HL-60 (cell line): ENCODE results near the gene RPL10.

Experiments used
- DNase-seq, 2 experiments: peaks; one replicate each; pipeline ENCODE4 v3.0.0-alpha.2; 2010 to 2020; ENCODE audit warnings: low read depth in 1 of 2, low spot score in 1 of 2
- H3K27ac ChIP-seq: fragments of 250-450 bp; sonication (Bioruptor Pico); replicated peaks from 2 replicates; pipeline ENCODE4 v1.5.1; 2020; ENCODE audit warnings: mild to moderate bottlenecking, moderate library complexity
- H3K27me3 ChIP-seq: fragments of 250-450 bp; sonication (Bioruptor Pico); 2 replicates; pipeline ENCODE4 v1.5.1; 2021; ENCODE audit warnings: mild to moderate bottlenecking, moderate library complexity; ENCODE audit not compliant: insufficient read depth, poor library complexity, severe bottlenecking
- H3K4me3 ChIP-seq: replicated peaks from 2 replicates; pipeline ENCODE4 v1.5.1; 2011; ENCODE audit warnings: mild to moderate bottlenecking, control low read depth, low read length; ENCODE audit not compliant: insufficient read depth
- GABPA ChIP-seq: IDR thresholded peaks from 2 replicates; pipeline ENCODE4 v1.6.1; 2012; ENCODE audit warnings: low read depth
- POLR2AphosphoS5 ChIP-seq: IDR thresholded peaks from 2 replicates; pipeline ENCODE4 v1.6.1; 2012; ENCODE audit warnings: low read depth
- SPI1 ChIP-seq: IDR thresholded peaks from 2 replicates; pipeline ENCODE4 v1.6.1; 2012; ENCODE audit warnings: low read depth, mild to moderate bottlenecking, borderline replicate concordance
- TF ChIP-seq, protein P1 (sequence below): IDR thresholded peaks from 2 replicates; pipeline ENCODE4 v1.6.1; 2012; ENCODE audit warnings: low read depth; ENCODE audit not compliant: insufficient replicate concordance
- TF ChIP-seq, protein P2 (sequence below): IDR thresholded peaks from one replicate; pipeline ENCODE4 v1.5.1; 2011; ENCODE audit warnings: low read length, control low read depth, inconsistent platforms; ENCODE audit not compliant: insufficient read depth

Gene RPL10

DNA sequence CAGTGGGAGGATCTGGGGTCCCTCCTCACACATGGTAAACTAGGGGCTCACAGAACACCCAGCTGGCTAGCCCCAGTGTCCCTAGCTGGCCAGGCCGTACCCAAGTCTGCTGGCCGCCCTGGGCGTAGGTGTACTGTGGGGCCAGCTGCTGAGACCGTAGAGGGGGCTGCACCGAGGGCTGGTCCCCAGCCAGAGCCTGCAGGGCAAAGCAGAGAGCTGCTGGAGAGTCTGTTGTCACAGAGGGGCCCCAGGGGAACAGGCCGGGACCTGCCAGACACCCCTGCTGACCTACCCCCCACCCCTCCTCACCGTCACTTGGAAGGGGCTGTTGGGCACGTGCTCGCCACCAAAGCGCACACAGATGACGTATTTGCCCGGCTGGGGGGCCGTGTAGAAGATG, 43.7 kb upstream of the RPL10 start:
- no peaks in the 10 kb centered on the region for H3K27me3 ChIP-seq
- TF ChIP-seq, protein P1, sequence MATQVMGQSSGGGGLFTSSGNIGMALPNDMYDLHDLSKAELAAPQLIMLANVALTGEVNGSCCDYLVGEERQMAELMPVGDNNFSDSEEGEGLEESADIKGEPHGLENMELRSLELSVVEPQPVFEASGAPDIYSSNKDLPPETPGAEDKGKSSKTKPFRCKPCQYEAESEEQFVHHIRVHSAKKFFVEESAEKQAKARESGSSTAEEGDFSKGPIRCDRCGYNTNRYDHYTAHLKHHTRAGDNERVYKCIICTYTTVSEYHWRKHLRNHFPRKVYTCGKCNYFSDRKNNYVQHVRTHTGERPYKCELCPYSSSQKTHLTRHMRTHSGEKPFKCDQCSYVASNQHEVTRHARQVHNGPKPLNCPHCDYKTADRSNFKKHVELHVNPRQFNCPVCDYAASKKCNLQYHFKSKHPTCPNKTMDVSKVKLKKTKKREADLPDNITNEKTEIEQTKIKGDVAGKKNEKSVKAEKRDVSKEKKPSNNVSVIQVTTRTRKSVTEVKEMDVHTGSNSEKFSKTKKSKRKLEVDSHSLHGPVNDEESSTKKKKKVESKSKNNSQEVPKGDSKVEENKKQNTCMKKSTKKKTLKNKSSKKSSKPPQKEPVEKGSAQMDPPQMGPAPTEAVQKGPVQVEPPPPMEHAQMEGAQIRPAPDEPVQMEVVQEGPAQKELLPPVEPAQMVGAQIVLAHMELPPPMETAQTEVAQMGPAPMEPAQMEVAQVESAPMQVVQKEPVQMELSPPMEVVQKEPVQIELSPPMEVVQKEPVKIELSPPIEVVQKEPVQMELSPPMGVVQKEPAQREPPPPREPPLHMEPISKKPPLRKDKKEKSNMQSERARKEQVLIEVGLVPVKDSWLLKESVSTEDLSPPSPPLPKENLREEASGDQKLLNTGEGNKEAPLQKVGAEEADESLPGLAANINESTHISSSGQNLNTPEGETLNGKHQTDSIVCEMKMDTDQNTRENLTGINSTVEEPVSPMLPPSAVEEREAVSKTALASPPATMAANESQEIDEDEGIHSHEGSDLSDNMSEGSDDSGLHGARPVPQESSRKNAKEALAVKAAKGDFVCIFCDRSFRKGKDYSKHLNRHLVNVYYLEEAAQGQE: no peak
- no peak for TF ChIP-seq POLR2AphosphoS5

DNA sequence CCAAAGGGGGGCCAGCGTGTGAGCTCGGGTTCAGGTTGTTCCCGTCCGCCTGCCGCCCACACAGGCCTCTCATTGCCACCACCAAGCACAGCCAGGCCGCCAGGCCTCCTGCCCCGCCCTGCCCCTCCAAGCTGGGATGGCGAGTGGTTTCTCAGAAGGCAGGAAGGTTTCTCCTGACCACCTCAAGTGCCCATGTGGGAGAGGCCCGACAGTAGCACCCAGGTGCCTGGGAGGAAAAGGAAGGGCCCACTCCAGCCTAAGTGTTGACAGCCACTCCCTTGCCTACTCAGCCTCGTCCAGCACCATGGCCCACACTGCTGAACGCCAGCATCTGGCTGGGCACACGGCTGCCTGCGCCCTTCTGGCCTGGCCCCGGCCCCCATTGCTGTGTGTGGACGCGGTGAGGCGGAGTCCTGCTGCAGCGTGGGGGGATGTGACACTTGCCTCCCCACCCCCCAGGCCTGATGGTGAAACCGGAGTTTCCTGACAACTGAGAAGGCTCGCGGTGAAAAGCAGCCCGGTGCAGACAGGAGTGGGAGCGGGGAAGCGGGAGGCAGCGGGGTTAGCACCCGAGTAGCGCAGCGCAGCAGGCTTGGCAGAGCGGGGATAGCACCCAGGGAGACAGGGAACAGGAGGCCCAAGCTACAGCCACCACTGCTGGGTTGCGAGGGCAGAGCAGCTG, 42.9 kb upstream of the RPL10 start:
- Histone ChIP-seq H3K27ac (no peak overlapping the region), H3K27me3 (no peaks in the 10 kb centered on the region)
- peak in 1 of 2 experiments; percentile 28 for DNase-seq

More for the DNA sequence above, 43.7 kb upstream of the RPL10 start:
- DNase-seq: no peak
- H3K4me3 ChIP-seq: no peak overlapping the region
- no peak overlapping the region for H3K27ac ChIP-seq

DNA sequence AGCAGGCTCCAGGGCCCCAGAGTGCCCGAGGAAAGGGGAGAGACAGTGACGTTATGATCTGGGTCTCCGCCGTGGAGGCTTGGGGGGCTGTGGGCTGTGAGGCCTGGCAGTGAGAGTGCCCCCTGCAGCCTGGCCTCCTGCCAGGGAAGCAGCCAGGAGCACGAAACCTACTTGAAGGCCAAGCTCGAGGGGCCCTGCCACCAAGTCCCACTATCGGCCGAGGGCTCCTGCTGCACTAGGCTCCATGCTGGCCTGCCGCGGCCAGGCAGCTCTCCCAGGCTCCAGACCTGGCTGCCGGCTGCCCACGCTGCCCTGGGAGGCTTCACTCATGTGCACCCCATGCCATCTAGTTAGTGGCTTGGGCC, 42.4 kb upstream of the RPL10 start:
- TF ChIP-seq, protein P1: no peak
- no peak for TF ChIP-seq SPI1
- TF ChIP-seq, protein P2, sequence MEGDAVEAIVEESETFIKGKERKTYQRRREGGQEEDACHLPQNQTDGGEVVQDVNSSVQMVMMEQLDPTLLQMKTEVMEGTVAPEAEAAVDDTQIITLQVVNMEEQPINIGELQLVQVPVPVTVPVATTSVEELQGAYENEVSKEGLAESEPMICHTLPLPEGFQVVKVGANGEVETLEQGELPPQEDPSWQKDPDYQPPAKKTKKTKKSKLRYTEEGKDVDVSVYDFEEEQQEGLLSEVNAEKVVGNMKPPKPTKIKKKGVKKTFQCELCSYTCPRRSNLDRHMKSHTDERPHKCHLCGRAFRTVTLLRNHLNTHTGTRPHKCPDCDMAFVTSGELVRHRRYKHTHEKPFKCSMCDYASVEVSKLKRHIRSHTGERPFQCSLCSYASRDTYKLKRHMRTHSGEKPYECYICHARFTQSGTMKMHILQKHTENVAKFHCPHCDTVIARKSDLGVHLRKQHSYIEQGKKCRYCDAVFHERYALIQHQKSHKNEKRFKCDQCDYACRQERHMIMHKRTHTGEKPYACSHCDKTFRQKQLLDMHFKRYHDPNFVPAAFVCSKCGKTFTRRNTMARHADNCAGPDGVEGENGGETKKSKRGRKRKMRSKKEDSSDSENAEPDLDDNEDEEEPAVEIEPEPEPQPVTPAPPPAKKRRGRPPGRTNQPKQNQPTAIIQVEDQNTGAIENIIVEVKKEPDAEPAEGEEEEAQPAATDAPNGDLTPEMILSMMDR: no peak
- TF ChIP-seq GABPA: no peak
- TF ChIP-seq POLR2AphosphoS5: 0 out of 2 replicates have a peak, but pooled peaks have one; percentile 10
- DNase-seq: peak in 1 of 2 experiments; percentile 18
- Histone ChIP-seq H3K27me3 (no peaks in the 10 kb centered on the region), H3K27ac (no peak overlapping the region), H3K4me3 (no peak overlapping the region)

More for the DNA sequence above, 42.9 kb upstream of the RPL10 start:
- no peak for TF ChIP-seq SPI1
- no peak for TF ChIP-seq GABPA
- no peak for TF ChIP-seq POLR2AphosphoS5
- TF ChIP-seq, protein P2: no peak
- TF ChIP-seq, protein P1: no peak
- no peak overlapping the region for H3K4me3 ChIP-seq
